Measurements from ENCODE around the gene DDHD1.

The DDHD1 gene

GRCh38 chr14:53032161-53032803 is 120.8 kb downstream of the DDHD1 start:
- DNase-seq, result no peak

- DNase-seq, result no peak
Measured at GRCh38 chr14:53027562-53027961, 125.6 kb downstream of the DDHD1 start.

- no peak for DNase-seq
Measured at GRCh38 chr14:53027041-53027440, 126.1 kb downstream of the DDHD1 start.

- no peak for DNase-seq
Measured at GRCh38 chr14:53023325-53023724, 129.8 kb downstream of the DDHD1 start.

GRCh38 chr14:53022593-53022992 is 130.5 kb downstream of the DDHD1 start:
- no peak for DNase-seq

- DNase-seq, result no peak
Measured at GRCh38 chr14:53020193-53020932, 132.8 kb downstream of the DDHD1 start.

GRCh38 chr14:53019406-53019805 is 133.7 kb downstream of the DDHD1 start:
- DNase-seq, result no peak

GRCh38 chr14:53017837-53018236 is 135.3 kb downstream of the DDHD1 start:
- DNase-seq, result no peak

GRCh38 chr14:53016919-53017318 is 136.2 kb downstream of the DDHD1 start:
- no peak for DNase-seq

GRCh38 chr14:53016491-53016890 is 136.6 kb downstream of the DDHD1 start:
- no peak for DNase-seq

GRCh38 chr14:53011053-53011462 is 142.1 kb downstream of the DDHD1 start:
- DNase-seq, result no peak

- DNase-seq, result no peak
Measured at GRCh38 chr14:53010193-53011040, 142.7 kb downstream of the DDHD1 start.

GRCh38 chr14:53006931-53007562 is 146.1 kb downstream of the DDHD1 start:
- DNase-seq, result no peak

- DNase-seq, result no peak
Measured at GRCh38 chr14:53004976-53005375, 148.1 kb downstream of the DDHD1 start.

GRCh38 chr14:53003776-53004175 is 149.3 kb downstream of the DDHD1 start:
- DNase-seq, result no peak

- DNase-seq, result no peak
Measured at GRCh38 chr14:53002576-53002975, 150.5 kb downstream of the DDHD1 start.

- DNase-seq, result no peak
Measured at GRCh38 chr14:53001787-53002378, 151.2 kb downstream of the DDHD1 start.

GRCh38 chr14:52998376-52999015 is 154.6 kb downstream of the DDHD1 start:
- DNase-seq, result no peak

- no peak for DNase-seq
Measured at GRCh38 chr14:52996493-52996892, 156.6 kb downstream of the DDHD1 start.

GRCh38 chr14:52995998-52996397 is 157.1 kb downstream of the DDHD1 start:
- DNase-seq, result no peak

GRCh38 chr14:52992236-52992870 is 160.8 kb downstream of the DDHD1 start:
- DNase-seq, result no peak

- DNase-seq, result no peak
Measured at GRCh38 chr14:52988139-52988538, 165.0 kb downstream of the DDHD1 start.

Data from activated gamma-delta T cell (primary cell).